NB4 (cell line): ENCODE measurements around the gene RNU1-2.
"Not testable (repeated sequence)": the region's sequence is repeated elsewhere in the genome, so short reads cannot be mapped to it uniquely, and the experiment has no call there.

Experiments
- DNase-seq: peaks from one replicate; pipeline ENCODE4 v3.0.0; 2010; ENCODE audit warnings: low read depth
- H3K4me3 ChIP-seq: one replicate; pipeline ENCODE4 v1.5.1; 2011; ENCODE audit warnings: mild to moderate bottlenecking, low read depth, low read length, moderate library complexity
- CTCF ChIP-seq: IDR thresholded peaks from one replicate; pipeline ENCODE4 v1.5.1; 2012; ENCODE audit warnings: low read depth, low read length
- MAX ChIP-seq: IDR thresholded peaks from 2 replicates; pipeline ENCODE4 v1.6.1; 2011; ENCODE audit warnings: low read depth, low read length
- MYC ChIP-seq: IDR thresholded peaks from 2 replicates; pipeline ENCODE4 v1.6.1; 2011; ENCODE audit warnings: low read depth, low read length
- POLR2A ChIP-seq: IDR thresholded peaks from 2 replicates; pipeline ENCODE4 v1.6.1; 2011; ENCODE audit warnings: mild to moderate bottlenecking; ENCODE audit not compliant: insufficient read length; ENCODE audit errors: extremely low read depth

RNU1-2 gene

GRCh38 chr1:16938351-16939321 is 42.9 kb downstream of the RNU1-2 start:
- H3K4me3 ChIP-seq, result no peak overlapping the region
- no peak for TF ChIP-seq CTCF
- no peak for TF ChIP-seq POLR2A
- TF ChIP-seq MYC, result no peak
- TF ChIP-seq MAX, result no peak
- no peak for DNase-seq

DNA sequence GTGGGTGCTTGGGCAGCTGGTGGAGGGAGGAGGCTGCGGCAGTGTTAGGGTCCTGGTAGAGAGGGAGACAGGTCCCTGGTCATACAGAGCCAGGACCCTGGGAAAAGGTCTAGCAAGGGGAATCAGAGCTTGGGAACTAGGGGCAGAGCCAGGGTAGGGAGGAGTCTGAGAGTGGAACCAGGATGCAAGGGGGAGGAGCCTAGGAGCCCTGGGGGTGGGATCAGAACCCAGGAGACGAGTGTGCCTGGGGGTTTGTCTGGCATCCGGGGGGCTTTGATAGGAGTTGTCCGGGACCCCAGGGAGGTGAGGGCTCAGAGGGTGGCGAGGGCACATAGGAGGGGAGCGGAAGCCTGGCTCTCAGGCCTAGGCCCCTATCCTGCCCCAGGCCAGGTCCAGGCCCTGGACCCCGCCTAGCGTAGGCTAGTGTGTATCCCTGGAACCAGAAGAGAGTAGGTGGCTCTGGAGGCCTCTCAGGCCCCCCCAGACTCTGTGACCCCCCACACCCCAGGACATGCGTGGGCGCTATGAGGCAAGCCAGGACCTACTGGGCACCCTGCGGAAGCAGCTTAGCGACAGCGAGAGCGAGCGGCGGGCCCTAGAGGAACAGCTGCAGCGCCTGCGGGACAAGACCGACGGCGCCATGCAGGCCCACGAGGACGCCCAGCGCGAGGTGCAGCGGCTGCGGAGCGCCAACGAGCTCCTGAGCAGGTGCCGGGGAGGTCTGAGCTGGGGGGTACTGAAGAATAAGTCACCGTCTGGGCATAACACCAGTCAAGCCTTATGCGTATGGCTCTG is 43.8 kb downstream of the RNU1-2 start:
- not testable (repeated sequence) for H3K4me3 ChIP-seq, DNase-seq

GRCh38 chr1:16944038-16944437 is 48.3 kb downstream of the RNU1-2 start:
- no peak for DNase-seq
- no peak for TF ChIP-seq MAX
- TF ChIP-seq MYC, result no peak
- TF ChIP-seq CTCF, result no peak
- no peak for TF ChIP-seq POLR2A
- H3K4me3 ChIP-seq, result no peak overlapping the region

GRCh38 chr1:16945512-16945911 is 49.7 kb downstream of the RNU1-2 start:
- H3K4me3 ChIP-seq, DNase-seq: not testable (repeated sequence)
